ENCODE results near the gene PSRC1. TPM values are rescaled to one million over a fixed set of nuclear protein-coding genes. Genes with fewer than 3 reads are reported as not detected.

PSRC1 gene
- total and polyA plus RNA-seq, 12 donors: 0.34 to 2.9 (median 0.73) TPM

- H3K9me3 ChIP-seq: no peaks in the 10 kb centered on the region
- no peaks in the 10 kb centered on the region for H3K27me3 ChIP-seq
- intact Hi-C loops (cut with DNase I): loop anchor here in 7 of 10 donors (1.0 to 10.0 kb wide), 6 partner anchors 135 to 272 kb away; partner anchors contain the start of genes SORT1 (in 2 of the 7) and GPR61 (in 1 of the 7)
- 86 to 87% methylated on average over 22 of the region's 22 CpGs for WGBS, 2 donors
- H3K36me3 ChIP-seq: peaks cover 0 to 3% (median 0%) of the 10 kb centered on the region in 9 donors
- DNase-seq: no peak
- peaks cover 0 to 11% (median 0%) of the 10 kb centered on the region in 9 donors for H3K4me1 ChIP-seq
- no peak overlapping the region for H3K4me3 ChIP-seq
- ATAC-seq: no peak
- no peak overlapping the region for H3K27ac ChIP-seq
- no peak for TF ChIP-seq CTCF (IDR thresholded peaks at IDR 0.05)
Measured at GRCh38 chr1:109262231-109263055, 20.5 kb downstream of the PSRC1 start.

GRCh38 chr1:109261578-109261977 lies 21.4 kb downstream of the PSRC1 start:
- intact Hi-C loops (cut with DNase I): loop anchor here in 6 of 10 donors (5.0 to 10.0 kb wide), 4 partner anchors 136 to 273 kb away; partner anchors contain the start of genes SORT1 (in 2 of the 6) and GPR61 (in 1 of the 6)
- no peaks in the 10 kb centered on the region for H3K27me3 ChIP-seq
- ATAC-seq (no peak), DNase-seq (no peak)
- peaks cover 0 to 11% (median 0%) of the 10 kb centered on the region in 9 donors for H3K4me1 ChIP-seq
- no peaks in the 10 kb centered on the region for H3K9me3 ChIP-seq
- no peak overlapping the region for H3K27ac ChIP-seq
- H3K4me3 ChIP-seq: no peak overlapping the region
- WGBS, 2 donors: 88 to 92% methylated on average over 6 of the region's 6 CpGs
- peaks cover 0 to 3% (median 0%) of the 10 kb centered on the region in 9 donors for H3K36me3 ChIP-seq
- no peak for TF ChIP-seq CTCF (IDR thresholded peaks at IDR 0.05)

- TF ChIP-seq CTCF (IDR thresholded peaks at IDR 0.05): no peak
- H3K27ac ChIP-seq: no peak overlapping the region
- 92 to 93% methylated on average over 16 of the region's 16 CpGs for WGBS, 2 donors
- H3K4me3 ChIP-seq: no peak overlapping the region
- intact Hi-C loops (cut with DNase I): loop anchor here in 6 of 10 donors (5.0 to 10.0 kb wide), 4 partner anchors 136 to 274 kb away; partner anchors contain the start of genes SORT1 (in 2 of the 6) and GPR61 (in 1 of the 6)
- H3K9me3 ChIP-seq: no peaks in the 10 kb centered on the region
- H3K27me3 ChIP-seq: no peaks in the 10 kb centered on the region
- DNase-seq: no peak
- peaks cover 0 to 3% (median 0%) of the 10 kb centered on the region in 9 donors for H3K36me3 ChIP-seq
- no peak for ATAC-seq
- peaks cover 0 to 11% (median 0%) of the 10 kb centered on the region in 9 donors for H3K4me1 ChIP-seq
Measured at GRCh38 chr1:109261006-109261405, 21.9 kb downstream of the PSRC1 start.

GRCh38 chr1:109259674-109260557 lies 23.0 kb downstream of the PSRC1 start:
- intact Hi-C loops (cut with DNase I): loop anchor here in 6 of 10 donors (5.0 to 10.0 kb wide), 4 partner anchors 137 to 275 kb away; partner anchors contain the start of genes SORT1 (in 2 of the 6) and GPR61 (in 1 of the 6)
- H3K4me3 ChIP-seq: no peak overlapping the region
- DNase-seq (no peak), ATAC-seq (no peak)
- peaks cover 0 to 3% (median 0%) of the 10 kb centered on the region in 9 donors for H3K36me3 ChIP-seq
- TF ChIP-seq CTCF (IDR thresholded peaks at IDR 0.05): no peak
- H3K27me3 ChIP-seq: no peaks in the 10 kb centered on the region
- no peaks in the 10 kb centered on the region for H3K9me3 ChIP-seq
- 83% methylated on average over 7 of the region's 7 CpGs for WGBS, 2 donors
- H3K4me1 ChIP-seq: peaks cover under 1 to 16% (median 3%) of the 10 kb centered on the region in 9 donors
- no peak overlapping the region for H3K27ac ChIP-seq

All from heart right ventricle (tissue), 16 donors.